Transverse colon (tissue), 4 donors: ENCODE measurements around the gene MSL2.

Experiments used
- EP300 ChIP-seq: sonication (generic); formaldehyde crosslinking; IDR thresholded peaks from one replicate; pipeline ENCODE4 v1.6.1; 2017; ENCODE audit warnings: antibody characterized with exemption, low read depth
- POLR2A ChIP-seq: fragments of 450-650 bp; IDR thresholded peaks from one replicate; pipeline ENCODE4 v1.6.1; 2016; ENCODE audit warnings: antibody characterized with exemption, mild to moderate bottlenecking, moderate library complexity
- POLR2AphosphoS5 ChIP-seq, 3 donors: sonication (generic); formaldehyde crosslinking; IDR thresholded peaks; one replicate each; pipeline ENCODE4 v1.6.1; 2016; ENCODE audit warnings: antibody characterized with exemption in 3 of 3
- TF ChIP-seq, protein P1 (sequence below), 5 experiments: fragments of 200-600 bp in 3 of 5; fragments of 450-650 bp in 2 of 5; sonication (generic) in 3 of 5; IDR thresholded peaks; 1 replicate in 2 of 5; 2 replicates in 3 of 5; pipeline ENCODE4 v1.5.1; 2016 to 2017; ENCODE audit warnings: antibody characterized with exemption in 5 of 5, inconsistent platforms in 3 of 5, mild to moderate bottlenecking in 2 of 5, moderate library complexity in 1 of 5

DNA sequence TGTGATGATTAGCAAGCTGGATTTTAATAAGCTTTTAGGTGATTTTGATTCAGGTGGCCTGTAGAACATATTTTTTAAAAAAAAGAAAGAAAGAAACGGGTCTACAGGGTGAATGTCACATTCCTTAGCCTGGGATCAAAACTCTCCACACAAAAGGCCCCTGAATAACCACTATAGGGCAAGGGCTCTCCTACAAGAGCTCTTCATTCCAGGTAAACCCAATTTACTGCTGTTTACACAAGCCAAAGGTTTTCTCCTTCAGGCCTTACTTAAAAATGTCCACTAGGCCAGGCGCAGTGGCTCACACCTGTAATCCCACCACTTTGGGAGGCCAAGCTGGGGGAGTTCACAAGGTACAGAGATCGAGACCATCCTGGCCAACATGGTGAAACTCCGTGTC is 8.3 kb downstream of the MSL2 start:
- TF ChIP-seq POLR2A: no peak
- TF ChIP-seq, protein P1, sequence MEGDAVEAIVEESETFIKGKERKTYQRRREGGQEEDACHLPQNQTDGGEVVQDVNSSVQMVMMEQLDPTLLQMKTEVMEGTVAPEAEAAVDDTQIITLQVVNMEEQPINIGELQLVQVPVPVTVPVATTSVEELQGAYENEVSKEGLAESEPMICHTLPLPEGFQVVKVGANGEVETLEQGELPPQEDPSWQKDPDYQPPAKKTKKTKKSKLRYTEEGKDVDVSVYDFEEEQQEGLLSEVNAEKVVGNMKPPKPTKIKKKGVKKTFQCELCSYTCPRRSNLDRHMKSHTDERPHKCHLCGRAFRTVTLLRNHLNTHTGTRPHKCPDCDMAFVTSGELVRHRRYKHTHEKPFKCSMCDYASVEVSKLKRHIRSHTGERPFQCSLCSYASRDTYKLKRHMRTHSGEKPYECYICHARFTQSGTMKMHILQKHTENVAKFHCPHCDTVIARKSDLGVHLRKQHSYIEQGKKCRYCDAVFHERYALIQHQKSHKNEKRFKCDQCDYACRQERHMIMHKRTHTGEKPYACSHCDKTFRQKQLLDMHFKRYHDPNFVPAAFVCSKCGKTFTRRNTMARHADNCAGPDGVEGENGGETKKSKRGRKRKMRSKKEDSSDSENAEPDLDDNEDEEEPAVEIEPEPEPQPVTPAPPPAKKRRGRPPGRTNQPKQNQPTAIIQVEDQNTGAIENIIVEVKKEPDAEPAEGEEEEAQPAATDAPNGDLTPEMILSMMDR (IDR thresholded peaks at IDR 0.05): no peak
- no peak for TF ChIP-seq EP300
- no peak for TF ChIP-seq POLR2AphosphoS5 (IDR thresholded peaks at IDR 0.05)
